Measurements from ENCODE around the gene DUS1L.

- no peak for TF ChIP-seq CTCF (IDR thresholded peaks at IDR 0.05; ENCODE audit: low read length)
- no peak for TF ChIP-seq EZH2 (IDR thresholded peaks at IDR 0.05; ENCODE audit: borderline replicate concordance, low read length)
These were observed 13.6 kb downstream of the DUS1L start, which contains the start of the genes GPS1 and RFNG for GRCh38 chr17:82051776-82052637.
